ENCODE measurements around the gene ANAPC13. TPM values are rescaled to one million over a fixed set of nuclear protein-coding genes. Genes with fewer than 3 reads are reported as not detected.

ANAPC13 gene
- total and polyA plus RNA-seq, 7 experiments from 2014 or later, result 21.2 to 110 (median 35.5) TPM

- Histone ChIP-seq H3K9me3 (ENCODE audit: control insufficient read depth in 2 of 3, low read length in 3 of 3) (no peaks in the 10 kb centered on the region), H3K27me3 (ENCODE audit: control insufficient read depth in 2 of 2, insufficient read depth in 2 of 2, low read length in 2 of 2) (no peaks in the 10 kb centered on the region), H3K4me3 (ENCODE audit: low read length) (no peak overlapping the region), H3K27ac (ENCODE audit: low read depth, low read length) (no peak overlapping the region), H3K4me1 (ENCODE audit: control insufficient read depth in 2 of 2, insufficient read depth in 2 of 2, low read length in 2 of 2) (no peaks in the 10 kb centered on the region), H3K36me3 (ENCODE audit: control insufficient read depth in 2 of 3, insufficient read depth in 3 of 3, low read length in 3 of 3) (no peaks in the 10 kb centered on the region)
- peaks cover 0 to 18% (median 11%) of the 10 kb centered on the region in 5 donors for H3K27me3 Mint-ChIP-seq
- ChIA-PET CTCF (no interaction called here), POLR2A (no interaction called here)
- H3K9me3 Mint-ChIP-seq, result no peaks in the 10 kb centered on the region
- no peak overlapping the region for H3K4me3 Mint-ChIP-seq
- no peak overlapping the region for H3K27ac Mint-ChIP-seq
- no peaks in the 10 kb centered on the region for H3K36me3 Mint-ChIP-seq
- DNase-seq, result no peak
- H3K4me1 Mint-ChIP-seq, result peaks cover 0 to 2% (median 0%) of the 10 kb centered on the region in 7 donors
- intact Hi-C loops (cut with micrococcal nuclease), result no loop called here
- no peak for ATAC-seq
These were observed 22.1 kb downstream of the ANAPC13 start for GRCh38 chr3:134463676-134464063.

GRCh38 chr3:134462331-134462941 is 23.3 kb downstream of the ANAPC13 start:
- Histone ChIP-seq H3K4me3 (ENCODE audit: low read length) (no peak overlapping the region), H3K9me3 (ENCODE audit: control insufficient read depth in 2 of 3, low read length in 3 of 3) (no peaks in the 10 kb centered on the region), H3K27ac (ENCODE audit: low read depth, low read length) (no peak overlapping the region), H3K27me3 (ENCODE audit: control insufficient read depth in 2 of 2, insufficient read depth in 2 of 2, low read length in 2 of 2) (no peaks in the 10 kb centered on the region), H3K36me3 (ENCODE audit: control insufficient read depth in 2 of 3, insufficient read depth in 3 of 3, low read length in 3 of 3) (no peaks in the 10 kb centered on the region), H3K4me1 (ENCODE audit: control insufficient read depth in 2 of 2, insufficient read depth in 2 of 2, low read length in 2 of 2) (no peaks in the 10 kb centered on the region)
- Mint-ChIP-seq H3K27ac (no peak overlapping the region), H3K9me3 (no peaks in the 10 kb centered on the region), H3K36me3 (no peaks in the 10 kb centered on the region), H3K27me3 (peaks cover 4 to 29% (median 20%) of the 10 kb centered on the region in 5 donors), H3K4me1 (peaks cover 0 to 2% (median 0%) of the 10 kb centered on the region in 7 donors), H3K4me3 (no peak overlapping the region)
- POLR2A ChIA-PET, result no interaction called here
- CTCF ChIA-PET, result no interaction called here
- DNase-seq (no peak), ATAC-seq (no peak)
- intact Hi-C loops (cut with micrococcal nuclease), result no loop called here

- POLR2A ChIA-PET, result no interaction called here
- no peaks in the 10 kb centered on the region for H3K36me3 Mint-ChIP-seq
- no peaks in the 10 kb centered on the region for H3K27me3 ChIP-seq (ENCODE audit: control insufficient read depth in 2 of 2, insufficient read depth in 2 of 2, low read length in 2 of 2)
- DNase-seq (no peak), ATAC-seq (no peak)
- H3K9me3 ChIP-seq (ENCODE audit: control insufficient read depth in 2 of 3, low read length in 3 of 3), result no peaks in the 10 kb centered on the region
- H3K4me3 ChIP-seq (ENCODE audit: low read length), result no peak overlapping the region
- H3K9me3 Mint-ChIP-seq, result no peaks in the 10 kb centered on the region
- no peak overlapping the region for H3K27ac ChIP-seq (ENCODE audit: low read depth, low read length)
- no peaks in the 10 kb centered on the region for H3K36me3 ChIP-seq (ENCODE audit: control insufficient read depth in 2 of 3, insufficient read depth in 3 of 3, low read length in 3 of 3)
- intact Hi-C loops (cut with micrococcal nuclease), result no loop called here
- H3K4me3 Mint-ChIP-seq, result no peak overlapping the region
- H3K4me1 ChIP-seq (ENCODE audit: control insufficient read depth in 2 of 2, insufficient read depth in 2 of 2, low read length in 2 of 2), result no peaks in the 10 kb centered on the region
- CTCF ChIA-PET, result no interaction called here
- no peaks in the 10 kb centered on the region for H3K4me1 Mint-ChIP-seq
- H3K27ac Mint-ChIP-seq, result no peak overlapping the region
- H3K27me3 Mint-ChIP-seq, result peaks cover 12 to 41% (median 23%) of the 10 kb centered on the region in 5 donors
These were observed 24.8 kb downstream of the ANAPC13 start for GRCh38 chr3:134460965-134461364.

GRCh38 chr3:134459562-134459961 is 26.2 kb downstream of the ANAPC13 start:
- DNase-seq (no peak), ATAC-seq (no peak)
- Histone ChIP-seq H3K36me3 (ENCODE audit: control insufficient read depth in 2 of 3, insufficient read depth in 3 of 3, low read length in 3 of 3) (no peaks in the 10 kb centered on the region), H3K4me1 (ENCODE audit: control insufficient read depth in 2 of 2, insufficient read depth in 2 of 2, low read length in 2 of 2) (no peaks in the 10 kb centered on the region), H3K27ac (ENCODE audit: low read depth, low read length) (no peak overlapping the region), H3K4me3 (ENCODE audit: low read length) (no peak overlapping the region), H3K9me3 (ENCODE audit: control insufficient read depth in 2 of 3, low read length in 3 of 3) (no peaks in the 10 kb centered on the region), H3K27me3 (ENCODE audit: control insufficient read depth in 2 of 2, insufficient read depth in 2 of 2, low read length in 2 of 2) (no peaks in the 10 kb centered on the region)
- CTCF ChIA-PET, result no interaction called here
- intact Hi-C loops (cut with micrococcal nuclease), result no loop called here
- no peak overlapping the region for H3K27ac Mint-ChIP-seq
- H3K9me3 Mint-ChIP-seq, result no peaks in the 10 kb centered on the region
- H3K4me1 Mint-ChIP-seq, result no peaks in the 10 kb centered on the region
- H3K27me3 Mint-ChIP-seq, result peaks cover 12 to 45% (median 23%) of the 10 kb centered on the region in 5 donors
- POLR2A ChIA-PET, result no interaction called here
- no peaks in the 10 kb centered on the region for H3K36me3 Mint-ChIP-seq
- H3K4me3 Mint-ChIP-seq, result no peak overlapping the region

- CTCF ChIA-PET, result no interaction called here
- Mint-ChIP-seq H3K36me3 (no peaks in the 10 kb centered on the region), H3K4me1 (no peaks in the 10 kb centered on the region), H3K27me3 (peaks cover 12 to 45% (median 23%) of the 10 kb centered on the region in 5 donors), H3K4me3 (no peak overlapping the region), H3K9me3 (no peaks in the 10 kb centered on the region), H3K27ac (no peak overlapping the region)
- no peaks in the 10 kb centered on the region for H3K36me3 ChIP-seq (ENCODE audit: control insufficient read depth in 2 of 3, insufficient read depth in 3 of 3, low read length in 3 of 3)
- no peaks in the 10 kb centered on the region for H3K4me1 ChIP-seq (ENCODE audit: control insufficient read depth in 2 of 2, insufficient read depth in 2 of 2, low read length in 2 of 2)
- H3K27ac ChIP-seq (ENCODE audit: low read depth, low read length), result no peak overlapping the region
- intact Hi-C loops (cut with micrococcal nuclease), result no loop called here
- POLR2A ChIA-PET, result no interaction called here
- no peak for DNase-seq
- H3K27me3 ChIP-seq (ENCODE audit: control insufficient read depth in 2 of 2, insufficient read depth in 2 of 2, low read length in 2 of 2), result no peaks in the 10 kb centered on the region
- H3K9me3 ChIP-seq (ENCODE audit: control insufficient read depth in 2 of 3, low read length in 3 of 3), result no peaks in the 10 kb centered on the region
- ATAC-seq, result no peak
- H3K4me3 ChIP-seq (ENCODE audit: low read length), result no peak overlapping the region
These were observed 27.3 kb downstream of the ANAPC13 start for GRCh38 chr3:134458406-134458945.

- H3K36me3 ChIP-seq (ENCODE audit: control insufficient read depth in 2 of 3, insufficient read depth in 3 of 3, low read length in 3 of 3), result no peaks in the 10 kb centered on the region
- POLR2A ChIA-PET, result no interaction called here
- Mint-ChIP-seq H3K27me3 (peaks cover 12 to 36% (median 24%) of the 10 kb centered on the region in 5 donors), H3K4me3 (no peak overlapping the region), H3K9me3 (no peaks in the 10 kb centered on the region), H3K27ac (no peak overlapping the region), H3K36me3 (no peaks in the 10 kb centered on the region), H3K4me1 (no peaks in the 10 kb centered on the region)
- CTCF ChIA-PET, result no interaction called here
- H3K27ac ChIP-seq (ENCODE audit: low read depth, low read length), result no peak overlapping the region
- no peak for DNase-seq
- no peak for ATAC-seq
- no peaks in the 10 kb centered on the region for H3K4me1 ChIP-seq (ENCODE audit: control insufficient read depth in 2 of 2, insufficient read depth in 2 of 2, low read length in 2 of 2)
- no peaks in the 10 kb centered on the region for H3K27me3 ChIP-seq (ENCODE audit: control insufficient read depth in 2 of 2, insufficient read depth in 2 of 2, low read length in 2 of 2)
- H3K4me3 ChIP-seq (ENCODE audit: low read length), result no peak overlapping the region
- intact Hi-C loops (cut with micrococcal nuclease), result no loop called here
- H3K9me3 ChIP-seq (ENCODE audit: control insufficient read depth in 2 of 3, low read length in 3 of 3), result no peaks in the 10 kb centered on the region
These were observed 28.3 kb downstream of the ANAPC13 start for GRCh38 chr3:134457376-134458074.

- Mint-ChIP-seq H3K27ac (no peak overlapping the region), H3K9me3 (no peaks in the 10 kb centered on the region), H3K27me3 (peaks cover 13 to 35% (median 19%) of the 10 kb centered on the region in 5 donors), H3K4me3 (no peak overlapping the region), H3K4me1 (peaks cover 0 to 5% (median 0%) of the 10 kb centered on the region in 7 donors), H3K36me3 (no peaks in the 10 kb centered on the region)
- CTCF ChIA-PET, result no interaction called here
- H3K4me3 ChIP-seq (ENCODE audit: low read length), result no peak overlapping the region
- intact Hi-C loops (cut with micrococcal nuclease), result no loop called here
- no peak overlapping the region for H3K27ac ChIP-seq (ENCODE audit: low read depth, low read length)
- POLR2A ChIA-PET, result no interaction called here
- ATAC-seq (no peak), DNase-seq (no peak)
- H3K4me1 ChIP-seq (ENCODE audit: control insufficient read depth in 2 of 2, insufficient read depth in 2 of 2, low read length in 2 of 2), result no peaks in the 10 kb centered on the region
- no peaks in the 10 kb centered on the region for H3K9me3 ChIP-seq (ENCODE audit: control insufficient read depth in 2 of 3, low read length in 3 of 3)
- H3K36me3 ChIP-seq (ENCODE audit: control insufficient read depth in 2 of 3, insufficient read depth in 3 of 3, low read length in 3 of 3), result no peaks in the 10 kb centered on the region
- H3K27me3 ChIP-seq (ENCODE audit: control insufficient read depth in 2 of 2, insufficient read depth in 2 of 2, low read length in 2 of 2), result no peaks in the 10 kb centered on the region
These were observed 32.2 kb downstream of the ANAPC13 start for GRCh38 chr3:134453631-134454030.
